Left renal pelvis (tissue), 4 donors: ENCODE measurements around the gene NSUN3. TPM values are rescaled to one million over a fixed set of nuclear protein-coding genes. Genes with fewer than 3 reads are reported as not detected.

Experiments used
- DNase-seq, 4 donors: peaks; one replicate each; pipeline ENCODE4 v3.0.0-alpha.2; 2013; ENCODE audit warnings: low read depth in 4 of 4, low spot score in 3 of 4
- polyA plus RNA-seq, 4 donors: library from polyadenylated mRNA; unstranded; fragments of 120-200 nt; gene quantifications; one replicate each; pipeline ENCODE4 v1.2.1, GENCODE V29; 2013; ENCODE audit not compliant: insufficient read length in 4 of 4

Gene NSUN3
- polyA plus RNA-seq, 4 donors: 11.4 to 15.4 (median 13.7) TPM

DNA sequence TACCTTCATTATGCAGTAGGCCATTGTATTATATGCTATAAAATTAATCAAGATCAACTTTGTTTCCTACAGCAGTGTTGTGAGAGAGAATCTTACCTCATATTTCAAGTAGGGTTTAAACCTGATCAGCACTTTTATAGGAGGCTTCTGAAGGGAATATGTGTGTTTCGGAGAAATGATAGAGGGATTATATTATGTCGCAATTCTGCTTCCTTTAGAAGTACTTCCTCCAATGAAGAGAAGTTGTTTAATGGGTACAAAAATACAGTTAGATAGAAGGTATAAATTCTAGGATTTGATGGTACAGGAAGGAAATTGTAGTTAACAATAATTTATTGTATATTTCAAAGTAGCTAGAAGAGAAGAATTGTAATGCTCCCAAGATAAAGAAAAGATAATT lies 54.9 kb downstream of the NSUN3 start:
- no peak for DNase-seq

DNA sequence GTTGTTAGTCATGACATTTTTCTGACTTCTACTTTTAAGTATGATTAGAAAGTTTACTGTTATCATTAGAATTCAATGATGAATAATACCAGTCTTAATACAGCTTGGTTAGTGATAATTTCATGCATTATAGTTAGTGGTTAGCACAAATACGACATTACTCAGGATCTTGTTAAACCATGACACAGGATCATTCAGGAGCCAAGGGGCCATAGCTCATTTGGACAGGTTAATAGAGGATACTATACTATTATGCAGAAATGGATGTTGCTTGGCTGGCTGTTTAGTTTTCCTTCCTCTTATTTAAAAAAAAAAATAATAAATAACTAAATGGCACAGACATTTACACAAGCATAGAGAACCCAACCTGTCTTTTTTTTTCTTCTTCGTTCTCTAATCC lies 55.5 kb downstream of the NSUN3 start:
- DNase-seq: no peak

DNA sequence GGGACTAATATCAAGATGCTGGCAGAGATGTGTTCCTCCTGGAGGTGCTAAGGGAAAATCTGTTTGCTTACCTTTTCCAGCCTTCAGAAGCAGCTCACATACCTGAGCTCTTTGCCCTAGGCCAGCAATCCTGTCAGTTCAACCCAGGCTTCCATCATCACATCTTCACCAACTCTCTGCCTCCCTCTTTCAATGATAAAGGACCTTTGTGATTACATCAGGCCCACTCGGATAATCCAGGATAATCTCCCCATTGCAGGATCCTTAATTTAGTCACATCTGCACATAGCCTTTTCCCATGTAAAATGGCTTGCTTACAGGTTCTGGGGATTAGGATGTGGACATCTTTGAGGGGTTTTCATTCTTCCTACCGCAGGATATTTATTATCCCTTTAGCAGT lies 58.3 kb downstream of the NSUN3 start:
- DNase-seq: no peak

DNA sequence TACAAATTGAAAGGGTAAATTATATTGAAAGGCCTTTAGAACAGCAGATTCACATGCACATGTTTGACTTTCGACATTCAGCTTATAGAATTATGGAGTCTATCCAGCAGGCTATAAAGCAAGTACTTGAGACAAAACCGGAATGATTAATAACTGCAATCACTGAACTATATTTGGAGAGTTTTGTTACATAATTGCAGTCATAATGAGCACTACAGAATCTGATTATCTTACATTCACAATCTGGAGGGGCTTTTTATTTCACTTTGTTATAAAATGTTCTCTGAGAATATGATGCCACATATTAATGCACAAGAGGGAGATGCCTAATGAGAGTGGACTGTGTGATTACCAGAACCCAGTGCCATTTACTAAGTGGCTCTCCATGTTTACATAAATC lies 64.3 kb downstream of the NSUN3 start:
- no peak for DNase-seq

DNA sequence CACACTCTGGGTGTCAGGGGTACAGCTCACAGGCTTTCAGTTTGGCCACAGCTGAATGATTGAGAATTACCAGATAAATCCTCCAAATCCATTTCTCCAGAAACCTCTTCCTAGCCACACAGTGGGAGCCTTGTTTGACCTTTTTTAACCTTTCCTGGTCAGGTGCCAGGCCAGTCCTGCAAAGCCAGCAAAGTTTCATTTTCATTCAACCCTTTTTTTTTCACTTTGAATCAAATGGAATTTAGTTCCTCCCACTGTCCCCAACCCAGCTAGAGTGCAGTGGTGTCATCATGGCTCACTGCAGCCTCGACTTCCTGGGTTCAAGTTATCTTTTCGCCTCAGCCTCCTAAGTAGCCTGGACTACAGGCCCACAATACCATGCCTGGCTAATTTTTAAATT lies 67.8 kb downstream of the NSUN3 start:
- DNase-seq: no peak

DNA sequence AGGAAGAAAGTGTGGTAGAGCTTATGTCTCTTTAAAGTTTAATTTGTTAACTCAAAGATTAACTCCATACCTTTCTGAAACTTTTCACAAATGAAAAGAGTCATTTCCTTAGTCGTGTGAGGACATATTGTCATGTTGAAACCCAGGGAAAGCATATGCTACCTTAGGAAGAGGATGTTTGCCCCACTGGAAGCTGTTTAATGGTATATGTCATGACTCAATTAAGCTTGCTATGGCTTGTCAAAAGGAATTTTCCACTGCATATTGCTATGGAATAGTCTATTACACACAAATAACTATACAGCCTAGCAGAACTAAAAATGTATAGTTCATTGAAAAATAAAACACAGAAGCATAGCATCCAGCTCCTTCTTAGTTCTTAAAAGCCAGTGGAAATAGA lies 69.9 kb downstream of the NSUN3 start:
- DNase-seq: no peak

DNA sequence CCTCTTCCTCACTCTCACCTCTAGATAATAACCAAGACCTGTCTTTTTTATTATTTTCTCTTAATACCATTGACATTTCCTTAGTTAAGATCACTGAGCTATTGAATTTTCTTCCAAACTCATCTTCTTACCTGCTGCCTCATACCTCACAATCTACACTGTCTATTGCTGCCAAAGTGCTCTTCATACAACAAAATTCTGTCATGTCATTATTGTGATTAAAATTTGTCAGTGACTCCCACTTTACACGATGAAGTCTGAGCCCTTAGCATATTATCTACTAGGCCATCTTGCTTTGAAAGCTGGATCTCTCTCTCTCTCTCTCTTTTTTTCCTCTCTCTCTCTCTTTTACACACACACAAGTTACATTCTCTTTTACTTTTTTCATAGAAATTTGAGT lies 73.3 kb downstream of the NSUN3 start:
- DNase-seq: no peak

DNA sequence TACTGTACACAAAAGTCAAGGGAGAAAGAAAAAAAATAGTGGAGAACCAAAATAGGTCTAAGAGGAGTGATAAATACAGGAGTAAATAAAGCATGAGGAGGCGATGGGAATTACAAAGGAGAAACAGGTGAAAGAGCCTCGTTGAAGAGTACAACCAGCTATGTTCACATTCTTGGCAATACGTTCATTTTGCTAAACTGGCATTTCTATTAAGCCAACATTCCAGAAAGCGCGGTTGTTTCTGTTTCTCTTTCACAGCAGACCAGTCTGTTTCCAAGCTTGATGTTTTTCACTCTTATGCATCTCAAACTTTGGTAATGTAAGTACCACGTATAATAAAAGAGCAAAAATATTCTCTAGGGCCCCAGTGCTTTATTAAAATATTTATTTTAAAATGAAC lies 74.5 kb downstream of the NSUN3 start:
- DNase-seq: no peak

DNA sequence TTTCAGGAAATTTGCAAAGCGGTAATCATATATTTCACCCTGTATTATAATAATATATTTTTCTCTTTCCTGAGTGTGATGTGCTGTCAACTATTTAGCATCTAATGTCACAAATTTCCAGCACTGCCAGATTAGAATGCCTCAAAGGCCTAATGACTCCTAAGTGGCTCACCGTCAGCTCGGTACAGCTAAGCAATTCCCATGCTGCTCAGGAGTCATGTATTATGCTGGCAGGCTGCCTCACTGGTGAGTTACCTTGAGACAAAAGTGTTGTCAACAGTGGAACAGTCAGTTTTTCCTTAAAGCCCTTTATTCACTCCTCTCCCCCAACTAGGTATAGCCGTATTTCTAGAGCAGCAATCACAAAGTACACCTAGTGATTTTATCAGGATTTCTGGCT lies 83.6 kb downstream of the NSUN3 start:
- DNase-seq: no peak

DNA sequence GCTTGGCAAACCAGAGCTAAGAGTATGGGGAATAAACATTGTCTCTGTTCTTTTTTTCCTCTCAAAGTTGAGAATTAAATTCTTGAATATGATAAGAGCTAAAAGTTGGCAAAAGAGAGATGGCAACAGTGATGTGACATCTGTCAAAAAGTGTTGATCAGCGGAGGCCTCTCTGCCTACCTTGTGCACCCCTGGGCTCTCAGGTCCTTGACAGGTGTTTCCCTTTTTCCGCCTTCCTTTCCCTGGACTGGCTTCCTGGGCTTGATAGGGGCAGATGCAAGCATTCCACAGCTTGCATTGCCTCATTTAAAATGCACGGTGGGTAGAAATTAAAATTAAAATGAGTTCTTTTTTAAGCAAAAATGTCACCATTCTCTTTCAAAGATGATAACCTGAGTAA lies 84.2 kb downstream of the NSUN3 start:
- no peak for DNase-seq

DNA sequence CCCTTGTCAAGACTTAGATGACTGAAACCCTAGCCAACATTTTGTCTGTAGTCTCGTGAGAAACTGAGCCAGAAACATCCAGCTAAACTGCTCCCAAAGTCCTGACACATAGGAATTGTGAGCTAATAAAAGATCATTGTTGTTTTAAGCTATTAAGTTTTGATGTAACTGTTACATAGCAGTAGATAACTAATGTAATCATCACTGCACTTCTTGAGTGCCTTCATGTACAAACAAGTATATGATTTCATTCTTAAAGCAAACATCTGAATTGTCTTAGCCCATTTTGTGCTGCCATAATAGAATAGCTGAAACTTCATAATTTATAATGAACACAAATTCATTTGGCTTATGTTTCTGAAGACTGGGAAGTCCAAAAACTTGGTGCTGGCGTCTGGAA lies 87.3 kb downstream of the NSUN3 start:
- DNase-seq: no peak

DNA sequence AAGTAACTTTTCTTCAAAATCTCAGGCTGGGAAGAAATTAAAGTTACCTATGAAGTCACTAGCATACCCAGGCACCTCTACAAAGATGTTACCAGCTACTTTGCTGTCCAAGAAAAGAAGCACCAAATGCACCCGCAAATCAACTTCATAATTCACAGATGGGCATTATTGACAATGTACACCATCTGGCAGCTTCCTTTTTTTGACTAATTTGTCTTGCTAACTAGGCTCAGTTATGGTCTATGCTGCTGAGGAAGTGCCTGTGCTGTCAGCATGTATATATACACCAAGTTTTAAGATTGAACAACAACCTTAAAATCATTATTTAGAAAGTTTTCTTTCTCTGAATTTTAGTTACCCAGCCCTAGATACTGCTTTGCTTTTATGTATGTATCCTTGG lies 93.8 kb downstream of the NSUN3 start:
- no peak for DNase-seq

DNA sequence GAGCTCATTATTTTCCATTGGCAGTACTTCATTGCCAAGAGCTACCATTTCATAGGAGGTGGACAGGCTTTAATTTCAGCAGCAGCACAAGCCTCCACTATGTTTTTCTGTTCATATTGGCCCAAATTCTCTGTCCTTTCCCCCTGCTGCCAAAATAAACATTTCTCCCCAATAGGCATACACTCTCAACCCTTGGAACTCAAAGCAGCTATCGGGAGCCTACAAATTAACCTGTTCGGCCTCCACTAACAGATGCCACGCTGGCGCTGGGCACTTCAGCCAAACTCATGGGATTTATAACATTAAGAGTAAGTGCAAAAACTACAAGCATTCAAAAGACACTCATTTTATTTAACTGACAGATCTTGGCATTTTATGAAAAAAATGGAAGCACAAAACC lies 95.7 kb downstream of the NSUN3 start:
- no peak for DNase-seq

DNA sequence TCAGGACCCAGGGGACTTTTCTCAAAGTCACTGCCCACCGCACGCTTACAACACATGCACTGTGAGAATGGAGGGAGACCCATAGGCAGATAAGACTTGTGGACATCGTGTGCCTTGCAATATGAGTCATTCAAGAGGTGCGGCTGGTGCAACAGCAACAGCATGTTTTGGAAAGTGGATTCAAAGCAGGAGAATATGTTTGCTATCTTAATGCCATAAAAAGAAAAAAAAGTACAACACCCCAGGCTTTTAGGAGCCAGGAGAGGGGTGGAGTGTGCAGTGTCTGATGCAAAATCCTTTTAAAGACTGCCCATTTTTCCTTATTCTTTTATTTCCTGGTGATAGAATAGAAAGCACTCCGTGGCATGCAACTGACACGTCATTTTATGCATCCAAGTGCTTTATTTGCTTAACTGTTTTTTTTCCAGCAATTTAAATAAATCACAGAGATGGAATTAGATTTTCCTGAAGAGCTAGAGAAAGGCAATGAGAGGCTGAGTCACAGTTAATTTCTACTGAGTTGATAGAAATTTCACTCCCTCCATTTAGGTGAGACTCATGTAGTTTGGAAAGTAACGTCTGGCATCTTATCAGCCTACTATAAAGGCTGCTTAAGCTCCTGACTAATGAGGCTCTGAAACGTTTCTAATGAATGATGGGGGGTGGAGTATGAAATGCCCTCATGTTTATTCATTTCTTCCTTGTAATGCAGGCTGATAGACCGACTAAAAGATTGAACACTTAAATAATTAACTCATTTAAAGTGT lies 96.4 kb downstream of the NSUN3 start:
- no peak for DNase-seq

DNA sequence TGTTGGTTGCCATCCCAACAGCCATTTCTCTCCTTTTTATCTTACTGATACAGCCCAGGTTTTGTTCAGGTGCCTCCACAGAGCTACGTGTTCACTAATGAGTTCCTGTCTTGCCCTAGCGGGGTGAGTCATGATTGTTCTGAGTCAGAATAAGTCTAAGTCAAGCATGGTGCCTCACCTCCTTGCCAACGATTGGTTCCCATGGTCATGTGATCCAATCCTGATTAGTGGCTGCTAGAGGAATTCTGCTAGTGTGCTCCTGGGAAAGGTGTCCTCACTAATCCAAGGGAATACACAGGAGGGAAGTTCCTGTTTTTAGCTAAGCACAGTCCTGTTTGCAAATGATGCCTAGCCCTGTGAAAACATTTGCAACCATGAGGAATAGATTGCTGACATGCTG lies 99.8 kb downstream of the NSUN3 start:
- no peak for DNase-seq

DNA sequence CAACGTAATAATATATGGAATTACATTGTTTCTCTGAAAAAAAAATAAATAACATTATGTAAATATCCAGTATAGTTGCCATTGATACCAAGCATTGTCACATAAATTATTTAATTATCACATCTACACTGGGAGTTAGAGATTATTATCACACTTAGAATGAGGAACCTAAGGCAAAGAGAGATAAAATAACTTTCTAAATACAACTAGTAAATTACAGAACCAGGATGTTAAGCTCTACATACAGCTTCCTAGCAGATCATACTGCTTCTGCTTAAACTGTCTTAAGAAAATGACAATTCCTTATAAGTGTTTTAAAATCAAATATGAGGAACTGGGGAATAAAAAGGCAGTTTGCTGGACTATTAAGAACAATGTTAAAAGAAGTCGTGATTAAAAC lies 104.5 kb downstream of the NSUN3 start:
- DNase-seq: no peak

DNA sequence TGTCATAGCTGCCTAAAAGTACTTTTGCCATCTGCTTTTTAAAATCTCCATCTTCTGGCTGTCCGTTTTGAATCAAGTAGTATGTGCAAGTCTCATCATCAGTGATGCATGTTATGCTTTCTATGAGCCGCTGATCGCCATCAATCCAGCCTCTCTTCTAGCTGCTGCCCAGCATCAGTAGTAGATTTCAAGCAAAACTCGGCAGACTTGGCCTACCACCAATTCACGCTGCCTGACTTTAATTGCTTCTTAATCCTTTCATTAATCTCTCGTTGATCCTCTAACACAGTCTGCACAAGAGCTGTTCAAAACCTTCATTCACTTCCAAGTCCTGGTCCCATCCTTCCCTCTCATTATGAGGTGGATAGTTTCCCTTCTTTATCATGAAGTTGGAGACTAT lies 104.9 kb downstream of the NSUN3 start:
- DNase-seq: no peak

DNA sequence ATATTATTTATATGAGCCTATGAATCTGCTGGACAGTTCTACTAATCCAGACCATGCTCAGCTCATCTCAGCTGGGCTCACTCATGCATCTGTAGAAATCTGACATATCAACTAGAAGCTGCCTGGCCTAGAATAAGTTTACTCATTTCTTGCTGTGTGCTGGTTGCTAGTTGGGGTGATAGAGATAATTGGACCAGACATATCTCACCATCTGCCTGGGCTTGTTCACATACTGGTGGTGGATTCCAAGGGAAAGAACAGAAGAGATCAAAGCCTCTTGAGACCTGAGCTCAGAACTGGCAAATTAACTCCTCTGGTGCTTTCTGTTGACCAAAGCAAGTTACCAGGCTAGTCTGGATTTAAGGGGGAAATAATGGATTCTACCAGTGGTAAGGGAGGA lies 109.1 kb downstream of the NSUN3 start:
- no peak for DNase-seq

DNA sequence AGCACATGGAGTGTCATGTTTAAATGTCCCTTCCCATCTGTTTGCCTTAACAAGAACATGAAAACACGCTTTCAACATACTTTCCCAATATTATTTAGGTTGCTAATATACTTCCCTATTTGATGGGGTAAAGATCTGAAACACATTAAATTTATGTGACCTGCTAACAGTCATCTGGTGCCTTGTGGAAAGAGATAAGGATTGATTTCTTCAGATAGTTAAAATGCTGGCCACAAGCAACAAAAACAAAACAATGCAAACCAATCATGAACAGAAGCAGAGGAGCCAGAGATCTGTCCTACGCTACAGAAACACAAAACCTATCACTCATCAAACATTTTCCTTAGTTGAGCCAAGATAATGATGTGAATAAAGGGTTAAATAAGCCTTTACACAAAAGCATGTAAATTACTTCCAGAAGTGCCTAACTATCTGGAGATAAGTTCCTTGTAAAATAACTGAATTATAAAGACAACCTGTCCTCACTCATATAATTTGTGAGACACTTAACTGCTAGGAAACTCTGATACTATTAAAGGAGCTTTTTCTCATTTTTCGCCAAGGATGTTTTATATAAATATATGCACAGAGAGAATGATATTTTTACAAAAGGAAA lies 109.9 kb downstream of the NSUN3 start:
- no peak for DNase-seq

DNA sequence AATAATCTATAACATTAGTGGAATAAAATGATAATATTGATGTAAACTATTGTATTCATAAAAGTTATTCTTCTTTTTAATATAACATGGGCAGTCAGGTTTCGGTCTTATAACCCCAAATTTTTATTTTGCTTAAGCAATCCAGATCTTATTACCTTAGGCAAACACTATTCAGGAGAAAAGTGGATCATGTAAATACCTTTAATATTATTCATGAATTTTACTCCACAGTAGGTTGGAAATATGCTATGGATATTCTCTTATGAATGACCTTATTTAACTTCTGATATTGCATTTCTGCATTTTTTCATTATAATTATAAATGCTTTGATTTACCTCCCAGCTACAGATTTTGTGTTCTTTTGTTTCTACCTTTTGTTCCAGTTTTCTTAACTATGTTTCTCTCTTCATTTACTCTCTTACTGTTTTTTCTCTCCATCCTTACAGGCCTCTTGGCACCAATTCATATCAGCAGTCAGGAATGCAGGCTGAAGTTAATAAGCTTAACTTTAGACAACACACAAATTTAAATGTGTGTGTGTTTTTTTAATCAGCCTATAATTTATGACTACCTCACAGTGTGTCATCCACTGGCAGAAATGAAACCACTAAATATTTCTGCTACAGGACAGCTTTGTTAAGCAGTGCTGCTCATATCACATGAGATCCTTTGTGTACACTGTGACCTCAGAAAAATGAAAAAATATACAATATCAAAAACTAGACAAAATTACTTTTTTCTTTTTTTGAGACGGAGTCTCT lies 111.0 kb downstream of the NSUN3 start:
- no peak for DNase-seq

DNA sequence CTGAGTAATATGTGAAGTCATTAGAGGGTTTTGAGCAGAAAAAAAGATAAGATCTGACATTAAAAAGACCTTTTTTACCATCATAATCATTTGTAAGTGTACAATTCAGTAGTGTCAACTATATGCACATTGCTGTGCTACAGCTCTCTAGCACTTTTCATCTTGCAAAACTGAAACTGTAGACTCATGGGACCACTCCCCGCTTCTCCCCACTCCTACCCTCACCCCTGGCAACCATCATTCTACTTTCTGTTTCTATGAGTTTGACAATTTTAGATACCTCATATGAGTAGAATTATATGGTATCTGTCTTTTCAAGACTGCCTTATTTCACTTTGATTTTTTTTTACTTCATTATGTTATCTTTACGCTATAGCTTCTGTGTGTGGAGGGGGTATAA lies 112.8 kb downstream of the NSUN3 start:
- no peak for DNase-seq
